T-helper 9 cell (primary cell): ENCODE data around the gene TCERG1L.
"Not testable (repeated sequence)": the region's sequence is repeated elsewhere in the genome, so short reads cannot be mapped to it uniquely, and the experiment has no call there.

Experiments used
- DNase-seq: peaks from one replicate; pipeline ENCODE4 v3.0.0-alpha.2; 2020

The TCERG1L gene

GRCh38 chr10:131162211-131162610 lies 149.3 kb downstream of the TCERG1L start:
- no peak for DNase-seq

DNA sequence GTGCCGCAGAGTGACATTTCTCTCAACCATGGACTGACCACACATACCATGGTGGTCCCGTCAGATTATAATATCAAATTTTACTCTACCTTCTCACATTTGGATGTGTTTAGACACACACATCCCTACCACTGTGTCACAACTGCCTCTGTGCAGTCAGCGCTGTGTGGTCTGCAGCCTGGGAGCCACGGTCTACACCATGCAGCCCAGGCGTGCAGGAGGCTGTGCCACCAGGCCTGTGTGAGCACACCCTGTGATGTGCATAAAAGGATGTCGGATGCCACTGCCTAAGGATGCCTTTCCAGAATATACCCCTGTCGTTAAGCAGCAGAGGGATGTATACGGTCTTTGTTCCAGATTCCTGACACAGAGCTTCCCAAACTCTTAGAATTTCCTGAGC lies 150.4 kb downstream of the TCERG1L start:
- no peak for DNase-seq

DNA sequence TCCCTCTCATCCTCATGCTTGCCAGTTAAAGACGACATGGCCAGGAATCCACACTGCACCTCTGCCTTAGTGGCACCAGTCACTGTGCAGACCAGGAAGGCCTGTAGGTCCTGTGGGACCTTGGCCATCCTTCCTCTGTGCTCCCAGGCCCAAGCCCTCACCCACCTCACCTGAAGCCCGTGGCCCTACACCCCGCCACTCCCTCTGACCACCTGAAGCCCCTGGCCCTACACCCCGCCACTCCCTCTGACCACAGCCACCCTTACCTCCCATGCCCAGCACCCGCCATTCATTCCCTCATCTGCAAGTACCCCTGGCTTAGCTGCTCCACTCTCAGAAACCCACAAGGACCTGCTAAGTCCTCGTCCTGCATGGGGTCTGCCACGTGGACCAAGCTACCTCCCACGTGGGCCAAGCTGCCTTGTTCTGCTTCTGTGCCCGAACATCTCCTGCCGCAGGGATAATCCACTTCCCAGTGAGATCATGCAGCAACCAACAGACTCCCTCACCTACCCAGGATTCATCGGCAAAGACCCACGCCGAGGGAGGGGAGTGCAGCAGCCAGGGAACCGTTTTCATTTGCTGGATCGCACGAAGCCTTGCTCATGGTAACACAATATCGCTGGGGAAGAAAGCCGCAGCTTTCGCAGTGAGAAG lies 151.2 kb downstream of the TCERG1L start:
- no peak for DNase-seq

GRCh38 chr10:131159771-131160170 lies 151.8 kb downstream of the TCERG1L start:
- DNase-seq, result no peak

- no peak for DNase-seq
Measured at GRCh38 chr10:131158695-131159094, 152.8 kb downstream of the TCERG1L start.

- no peak for DNase-seq
Measured at GRCh38 chr10:131157899-131158298, 153.6 kb downstream of the TCERG1L start.

DNA sequence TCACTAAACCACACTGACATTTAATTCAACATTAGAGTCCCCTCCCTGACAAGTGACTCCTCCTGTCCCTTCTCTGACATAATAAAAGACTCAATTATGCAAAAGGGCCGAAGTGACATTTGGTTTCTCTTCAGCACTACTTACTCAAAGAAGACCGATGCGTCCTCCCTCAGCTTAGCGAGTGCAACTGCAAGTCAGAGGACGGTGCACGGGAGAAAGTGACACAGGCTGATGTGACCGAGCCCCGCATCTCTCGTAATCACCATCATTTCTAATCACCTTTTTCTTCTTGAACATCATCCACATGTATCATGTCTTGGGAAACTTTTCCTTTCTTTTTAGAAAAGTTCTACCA lies 155.7 kb downstream of the TCERG1L start:
- no peak for DNase-seq

GRCh38 chr10:131155218-131155875 lies 156.2 kb downstream of the TCERG1L start:
- no peak for DNase-seq

DNA sequence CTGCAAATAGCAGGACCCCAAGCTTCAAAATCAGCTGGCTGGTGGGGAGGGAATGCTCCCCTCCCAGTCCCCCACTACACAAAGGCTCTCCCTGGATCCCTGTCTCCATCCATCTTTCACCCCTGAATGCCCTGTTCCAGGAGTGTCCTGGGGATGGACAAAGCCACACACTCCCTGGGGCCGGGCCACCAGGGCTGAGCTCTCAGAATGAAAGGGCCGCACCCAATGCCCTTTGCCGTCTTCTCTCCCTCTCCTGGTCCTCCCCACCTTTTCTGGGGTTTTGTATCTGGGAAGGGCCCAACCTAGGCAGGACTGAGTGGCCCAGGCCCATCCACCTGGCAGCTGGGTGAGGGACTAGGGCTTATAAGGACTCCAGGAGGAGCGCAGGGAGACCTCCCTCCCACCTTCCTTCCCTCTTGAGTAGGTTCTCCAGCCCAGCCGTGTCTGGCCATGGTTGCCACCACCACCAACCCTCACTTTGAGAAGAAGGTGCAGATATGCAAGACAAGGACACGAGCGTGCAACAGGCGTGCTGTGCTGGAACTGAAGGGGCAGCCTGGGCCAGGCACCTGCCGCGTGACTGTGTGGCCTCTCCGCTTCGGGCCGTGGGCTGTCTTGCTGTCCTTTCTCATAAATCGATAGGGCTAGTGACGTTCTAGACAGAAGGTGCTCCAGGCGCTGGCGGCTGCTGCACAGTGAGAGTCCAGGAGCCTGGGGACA lies 157.1 kb downstream of the TCERG1L start:
- no peak for DNase-seq

- not testable (repeated sequence) for DNase-seq
Measured at GRCh38 chr10:131152456-131152855, 159.1 kb downstream of the TCERG1L start.

- DNase-seq, result no peak
Measured at GRCh38 chr10:131150126-131150525, 161.4 kb downstream of the TCERG1L start.

- DNase-seq, result no peak
Measured at GRCh38 chr10:131149586-131149985, 161.9 kb downstream of the TCERG1L start.

DNA sequence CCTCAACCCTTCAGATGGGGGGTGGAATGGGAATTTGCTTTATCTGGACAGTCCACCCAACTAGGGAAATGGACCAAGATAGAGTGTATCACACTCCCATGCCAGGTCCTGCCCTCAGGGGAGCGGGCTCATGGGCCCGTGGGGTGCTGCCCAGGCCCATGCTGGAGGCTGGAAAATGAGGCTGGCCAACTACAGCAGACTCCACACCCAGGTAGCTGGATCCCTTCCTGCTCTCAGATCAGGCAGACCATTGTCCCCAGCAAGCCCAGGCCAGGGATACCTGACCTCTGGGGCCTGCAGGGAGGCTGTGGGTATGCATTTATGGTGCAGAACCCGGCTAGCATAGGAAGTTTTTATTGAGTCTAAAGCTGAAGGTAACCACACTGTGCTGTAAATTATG lies 162.4 kb downstream of the TCERG1L start:
- DNase-seq, result no peak

GRCh38 chr10:131148270-131148669 lies 163.3 kb downstream of the TCERG1L start:
- DNase-seq, result no peak

GRCh38 chr10:131147301-131147975 lies 164.1 kb downstream of the TCERG1L start:
- DNase-seq, result no peak

DNA sequence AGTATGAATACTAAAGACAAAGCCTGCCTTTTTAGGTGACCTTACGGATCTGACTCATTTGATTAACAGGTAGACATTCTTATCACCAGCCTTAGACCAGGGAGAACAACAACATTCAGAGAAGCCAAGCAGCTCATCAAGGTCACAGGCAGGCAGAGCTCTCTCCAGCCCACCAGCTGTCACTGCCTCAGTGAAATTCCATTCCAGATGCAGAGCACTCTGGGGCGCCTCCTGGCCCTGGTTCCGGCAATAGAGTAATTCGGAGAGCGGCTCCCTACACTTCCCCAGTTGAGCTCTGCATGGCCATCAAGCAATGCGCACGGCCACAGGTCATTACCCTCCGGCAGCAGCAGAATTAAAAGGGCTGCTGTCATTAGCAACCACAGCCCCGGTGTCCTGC lies 164.7 kb downstream of the TCERG1L start:
- no peak for DNase-seq

- no peak for DNase-seq
Measured at GRCh38 chr10:131145756-131146155, 165.8 kb downstream of the TCERG1L start.

GRCh38 chr10:131144711-131145375 lies 166.7 kb downstream of the TCERG1L start:
- no peak for DNase-seq

- DNase-seq, result no peak
Measured at GRCh38 chr10:131144196-131144595, 167.3 kb downstream of the TCERG1L start.

- no peak for DNase-seq
Measured at GRCh38 chr10:131143425-131144165, 167.9 kb downstream of the TCERG1L start.

DNA sequence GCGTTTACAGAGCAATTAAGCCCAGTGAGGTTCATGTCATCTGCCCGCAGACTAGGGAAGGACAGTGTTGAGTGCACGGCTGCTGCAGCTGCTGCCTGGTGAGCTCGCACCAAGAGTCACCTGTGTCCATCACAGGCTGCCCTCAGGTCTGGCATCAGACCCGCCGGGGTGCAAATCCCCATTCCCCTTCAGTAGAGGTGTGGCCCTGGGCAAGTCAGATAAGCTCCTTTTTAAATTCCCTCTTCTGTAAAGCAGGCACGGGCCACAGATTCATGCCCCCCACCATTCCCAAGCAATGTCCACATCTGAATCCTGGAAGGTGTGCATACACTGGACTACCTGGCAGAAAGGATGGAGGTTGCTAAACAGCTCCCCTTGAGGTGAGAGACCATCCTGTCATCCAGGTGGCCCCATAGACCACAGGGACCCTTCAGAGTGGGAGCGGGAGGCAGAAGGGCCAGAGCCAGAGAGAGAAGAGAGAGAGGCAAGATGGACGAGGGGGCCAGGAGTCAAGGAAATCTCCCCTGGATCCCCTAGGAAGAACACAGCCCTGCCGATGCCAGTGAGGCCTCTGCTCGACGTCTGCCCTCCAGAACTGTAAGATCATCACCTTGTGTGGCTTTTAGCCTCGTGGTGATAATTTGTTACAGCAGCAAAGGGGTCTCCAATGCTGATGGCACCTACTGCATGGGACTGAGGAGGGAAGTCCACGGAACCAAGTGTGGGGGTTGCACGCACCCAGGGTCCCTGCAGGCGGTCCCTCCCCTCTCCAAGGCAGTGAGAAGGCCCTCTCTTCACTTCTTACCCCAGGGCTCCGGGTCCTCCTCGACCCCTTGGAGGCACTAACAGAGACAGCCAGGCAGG lies 168.8 kb downstream of the TCERG1L start:
- DNase-seq, result no peak
